ENCODE measurements around the gene ABT1. TPM values are rescaled to one million over a fixed set of nuclear protein-coding genes. Genes with fewer than 3 reads are reported as not detected.

ABT1 gene
- total RNA-seq, 4 donors from 2014 or later: 9.1 to 13.6 (median 10.2) TPM

DNA sequence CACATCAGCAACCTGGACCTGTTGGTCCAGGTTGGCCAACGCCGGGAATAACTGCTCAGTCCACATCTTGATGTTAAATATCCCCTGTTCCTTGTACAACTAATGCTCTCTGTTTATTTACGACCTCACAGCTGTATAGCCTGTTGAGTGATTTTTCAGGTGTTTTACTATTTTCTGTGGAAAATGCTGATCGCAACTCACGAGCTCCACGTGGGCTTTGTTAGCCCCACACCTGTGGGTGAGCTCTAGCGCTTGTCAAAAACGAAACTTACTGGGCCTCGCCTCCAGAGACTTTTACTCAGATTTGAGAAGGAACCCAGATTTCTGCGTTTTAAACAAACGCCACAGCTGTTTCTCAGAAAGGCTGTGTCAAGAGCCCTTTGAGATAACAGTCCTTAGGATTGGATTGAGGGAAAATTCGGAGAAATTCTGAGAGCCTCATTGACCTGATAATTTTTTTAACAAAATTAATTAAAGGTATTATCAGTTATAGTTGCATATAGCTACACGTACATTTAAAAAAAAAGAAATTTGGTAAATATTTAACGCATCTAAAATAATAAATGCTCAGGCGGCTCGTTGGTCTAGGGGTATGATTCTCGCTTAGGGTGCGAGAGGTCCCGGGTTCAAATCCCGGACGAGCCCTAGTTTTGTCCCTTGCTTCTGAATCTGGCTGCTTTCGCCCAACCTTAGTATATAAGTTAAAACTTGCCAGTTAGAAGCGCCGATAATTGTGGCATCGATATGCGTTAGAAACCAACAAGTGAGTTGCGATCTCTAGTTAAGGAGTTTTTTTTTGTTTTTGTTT, 41.9 kb upstream of the ABT1 start:
- TF ChIP-seq, protein P1, sequence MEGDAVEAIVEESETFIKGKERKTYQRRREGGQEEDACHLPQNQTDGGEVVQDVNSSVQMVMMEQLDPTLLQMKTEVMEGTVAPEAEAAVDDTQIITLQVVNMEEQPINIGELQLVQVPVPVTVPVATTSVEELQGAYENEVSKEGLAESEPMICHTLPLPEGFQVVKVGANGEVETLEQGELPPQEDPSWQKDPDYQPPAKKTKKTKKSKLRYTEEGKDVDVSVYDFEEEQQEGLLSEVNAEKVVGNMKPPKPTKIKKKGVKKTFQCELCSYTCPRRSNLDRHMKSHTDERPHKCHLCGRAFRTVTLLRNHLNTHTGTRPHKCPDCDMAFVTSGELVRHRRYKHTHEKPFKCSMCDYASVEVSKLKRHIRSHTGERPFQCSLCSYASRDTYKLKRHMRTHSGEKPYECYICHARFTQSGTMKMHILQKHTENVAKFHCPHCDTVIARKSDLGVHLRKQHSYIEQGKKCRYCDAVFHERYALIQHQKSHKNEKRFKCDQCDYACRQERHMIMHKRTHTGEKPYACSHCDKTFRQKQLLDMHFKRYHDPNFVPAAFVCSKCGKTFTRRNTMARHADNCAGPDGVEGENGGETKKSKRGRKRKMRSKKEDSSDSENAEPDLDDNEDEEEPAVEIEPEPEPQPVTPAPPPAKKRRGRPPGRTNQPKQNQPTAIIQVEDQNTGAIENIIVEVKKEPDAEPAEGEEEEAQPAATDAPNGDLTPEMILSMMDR (IDR thresholded peaks at IDR 0.05; ENCODE audit: low read depth): no peak

DNA sequence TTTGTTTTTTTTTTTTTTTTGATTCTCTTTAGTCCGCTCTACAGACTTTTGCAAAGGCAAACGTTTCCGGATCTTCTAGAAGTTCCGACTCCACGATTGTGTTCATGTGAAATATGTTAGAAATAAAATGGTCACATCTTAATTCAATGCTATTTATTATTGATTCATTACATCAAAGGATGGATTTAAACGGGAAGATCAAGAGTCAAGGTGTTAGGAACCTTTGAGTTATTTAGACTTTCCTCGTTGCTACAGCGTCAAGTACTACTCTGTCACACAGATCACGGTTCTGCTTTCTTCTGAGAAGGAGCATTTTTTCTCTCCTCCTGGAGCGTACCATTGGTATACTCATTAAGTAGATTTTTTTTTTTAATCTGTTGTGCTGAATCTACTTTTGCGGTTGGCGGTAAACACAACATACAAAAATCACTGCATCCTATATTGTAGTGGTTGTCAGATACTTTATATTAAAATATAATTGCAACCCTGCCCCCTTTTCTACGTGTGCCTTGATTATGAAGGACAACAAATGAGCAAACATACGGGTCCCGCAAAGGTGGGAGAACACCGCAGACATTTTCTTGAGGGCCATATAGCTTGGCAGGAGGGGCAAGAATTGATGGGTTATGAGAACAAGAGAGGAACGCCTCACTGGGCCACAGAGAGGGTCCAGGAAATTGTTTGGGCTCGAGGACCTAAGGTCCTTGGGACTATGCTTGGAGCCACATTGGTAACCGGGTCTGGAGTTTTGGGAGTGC, 41.1 kb upstream of the ABT1 start:
- TF ChIP-seq, protein P1 (IDR thresholded peaks at IDR 0.05; ENCODE audit: low read depth): no peak

DNA sequence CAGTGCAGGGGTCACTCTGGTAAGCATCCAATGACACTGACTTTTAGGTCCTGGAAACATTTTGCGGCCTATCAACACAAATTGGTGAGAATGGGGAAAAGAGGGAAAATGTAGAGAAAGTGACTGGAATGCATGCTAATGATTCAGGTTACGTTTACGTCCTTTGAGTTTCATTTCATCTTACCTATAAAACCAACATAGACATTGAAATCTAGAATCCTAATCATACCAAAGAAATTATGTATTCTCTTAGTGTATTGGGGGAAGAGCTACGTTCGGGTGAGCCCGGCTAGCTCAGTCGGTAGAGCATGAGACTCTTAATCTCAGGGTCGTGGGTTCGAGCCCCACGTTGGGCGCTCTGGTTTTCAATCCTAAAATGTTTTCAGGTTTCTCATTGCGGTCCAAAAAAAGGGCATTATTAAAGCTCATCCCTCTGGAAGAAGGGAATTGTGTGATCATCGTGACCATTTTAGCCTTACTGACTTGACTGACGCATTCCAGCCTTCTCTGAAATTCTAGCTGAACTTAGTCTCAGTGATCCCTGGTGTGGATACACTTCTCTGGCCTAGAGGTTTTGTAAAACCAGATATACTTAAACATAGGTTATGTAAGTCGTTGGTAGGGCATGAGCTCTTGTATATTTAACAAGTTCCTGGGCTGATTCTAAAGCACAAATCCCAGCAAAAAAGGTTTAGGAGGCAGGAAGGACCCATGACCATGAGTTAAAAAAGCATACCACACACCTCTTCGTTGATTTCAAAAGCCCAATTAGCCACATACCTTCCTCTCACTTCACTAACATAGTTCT, 40.3 kb upstream of the ABT1 start:
- TF ChIP-seq, protein P1 (IDR thresholded peaks at IDR 0.05; ENCODE audit: low read depth): no peak

DNA sequence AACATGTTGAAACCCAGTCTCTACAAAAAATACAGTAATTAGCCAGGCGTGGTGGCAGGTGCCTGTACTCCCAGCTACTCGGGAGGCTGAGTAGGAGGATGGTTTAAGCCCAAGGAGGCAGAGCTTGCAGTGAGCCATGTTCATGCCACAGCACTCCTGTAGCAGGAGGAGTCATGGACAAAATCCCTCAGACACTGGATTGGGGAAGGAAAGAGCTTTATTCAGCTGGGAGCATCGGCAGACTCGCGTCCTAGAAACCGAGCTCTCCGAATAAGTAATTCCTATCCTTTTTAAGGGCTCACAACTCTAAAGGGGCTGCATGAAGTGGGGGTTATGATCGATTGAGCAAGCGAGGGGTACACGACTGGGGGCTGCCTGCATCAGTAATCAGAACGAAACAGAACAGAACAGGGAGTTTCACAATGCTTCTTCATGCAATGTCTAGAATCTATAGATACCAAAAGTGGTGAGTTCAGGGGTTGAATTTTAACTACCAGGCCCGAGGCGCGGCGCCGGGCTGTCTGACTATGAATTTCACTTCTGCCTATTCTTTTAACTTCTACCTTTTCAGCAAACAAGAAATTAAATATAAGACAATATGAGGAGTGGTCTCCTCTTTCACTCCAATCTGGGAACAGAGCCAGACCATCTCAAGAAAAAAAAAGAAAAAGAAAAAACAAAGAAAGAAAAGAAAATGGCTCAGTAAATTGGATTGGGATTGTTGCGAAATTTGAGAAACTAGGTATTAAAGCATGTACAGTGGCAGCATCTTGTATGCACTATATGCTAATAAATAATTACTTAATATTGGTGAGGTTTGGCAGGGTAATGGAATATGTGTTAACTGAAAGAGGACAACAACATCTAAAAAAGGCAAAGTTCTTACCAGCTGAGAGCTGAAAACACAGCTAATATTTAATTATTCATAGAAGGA, 35.0 kb upstream of the ABT1 start:
- TF ChIP-seq, protein P1 (IDR thresholded peaks at IDR 0.05; ENCODE audit: low read depth): no peak

DNA sequence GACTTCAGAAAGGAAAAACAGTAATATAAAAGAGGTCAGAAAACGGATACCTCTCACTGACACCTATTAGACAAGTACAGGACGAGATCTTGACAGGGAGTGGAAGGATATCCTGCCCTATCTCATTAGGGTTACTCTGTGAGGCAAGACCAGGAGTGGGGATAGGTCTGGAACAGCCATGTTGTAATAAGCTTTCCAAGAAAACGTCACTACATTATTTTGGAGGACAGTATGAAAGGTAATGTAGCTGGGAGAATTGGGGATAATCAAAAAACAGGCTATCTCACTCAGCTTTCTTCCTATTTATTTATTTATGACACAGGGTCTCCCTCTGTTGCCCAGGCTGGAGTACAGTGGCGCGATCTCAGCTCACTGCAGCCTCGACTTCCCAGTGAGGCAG, 33.3 kb upstream of the ABT1 start:
- TF ChIP-seq, protein P1 (IDR thresholded peaks at IDR 0.05; ENCODE audit: low read depth): no peak

DNA sequence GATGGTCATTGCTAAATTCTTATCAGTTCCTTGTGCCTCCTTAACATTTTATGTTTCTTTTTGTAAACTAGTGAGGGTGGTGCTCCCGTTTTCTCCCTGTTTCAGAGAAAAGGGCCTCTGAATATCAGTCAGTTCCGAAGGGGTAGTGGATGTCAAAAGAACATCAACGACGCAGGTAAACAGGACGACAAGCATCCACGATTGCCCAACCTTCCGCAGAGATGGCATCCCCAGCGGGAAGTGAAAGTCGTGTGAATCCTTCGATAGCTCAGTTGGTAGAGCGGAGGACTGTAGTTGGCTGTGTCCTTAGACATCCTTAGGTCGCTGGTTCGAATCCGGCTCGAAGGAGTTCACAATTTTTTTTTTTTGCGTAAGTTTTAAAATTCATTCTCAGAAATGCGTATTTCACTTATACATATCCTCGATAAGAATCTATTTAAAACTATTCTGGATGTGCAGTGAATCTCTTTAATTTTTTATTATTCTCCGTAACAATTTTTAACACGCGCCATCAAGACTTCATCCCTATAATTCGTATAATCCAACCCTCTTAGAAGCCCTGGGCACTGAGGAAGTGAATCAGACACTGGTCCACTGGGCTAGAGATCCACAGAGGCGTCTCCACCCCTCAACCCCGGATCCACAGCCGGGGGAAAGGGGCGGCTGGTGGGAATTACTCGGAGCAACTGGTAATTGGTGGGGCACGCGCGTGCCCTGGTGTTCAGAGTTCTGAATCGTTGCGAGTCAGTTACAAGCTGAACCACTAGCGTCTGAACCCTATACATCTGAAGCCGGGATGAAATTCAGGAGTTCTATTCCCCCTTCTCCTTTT, 27.9 kb upstream of the ABT1 start:
- TF ChIP-seq, protein P1 (IDR thresholded peaks at IDR 0.05; ENCODE audit: low read depth): no peak
